Measurements from ENCODE around the gene CDK5RAP1.

The CDK5RAP1 gene

GRCh38 chr20:33386673-33387072 lies 14.6 kb downstream of the CDK5RAP1 start:
- DNase-seq (ENCODE audit: low spot score): no peak

DNA sequence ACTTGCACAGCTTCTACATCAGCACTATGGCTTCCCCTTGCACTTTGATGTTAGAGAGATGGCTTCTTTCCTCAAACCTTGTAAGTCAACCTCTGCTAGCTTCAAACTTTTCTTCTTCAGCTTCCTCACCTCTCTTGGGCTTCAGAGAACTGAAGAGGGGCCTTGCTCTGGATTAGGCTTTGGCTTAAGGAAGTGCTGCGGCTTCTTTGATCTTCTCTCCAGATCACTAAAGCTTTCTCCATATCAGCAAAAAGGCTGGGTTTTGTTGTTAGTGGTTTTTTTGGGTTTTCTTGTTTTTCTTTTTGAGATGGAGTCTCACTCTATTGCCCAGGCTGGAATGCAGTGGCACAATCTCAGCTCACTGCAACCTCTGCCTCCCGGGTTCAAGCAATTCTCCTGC lies 24.0 kb downstream of the CDK5RAP1 start:
- no peak for DNase-seq (ENCODE audit: low spot score)

GRCh38 chr20:33373735-33374605 lies 27.3 kb downstream of the CDK5RAP1 start:
- no peak for DNase-seq (ENCODE audit: low spot score)

- no peak for DNase-seq (ENCODE audit: low spot score)
These were observed 28.3 kb downstream of the CDK5RAP1 start for GRCh38 chr20:33372993-33373441.

DNA sequence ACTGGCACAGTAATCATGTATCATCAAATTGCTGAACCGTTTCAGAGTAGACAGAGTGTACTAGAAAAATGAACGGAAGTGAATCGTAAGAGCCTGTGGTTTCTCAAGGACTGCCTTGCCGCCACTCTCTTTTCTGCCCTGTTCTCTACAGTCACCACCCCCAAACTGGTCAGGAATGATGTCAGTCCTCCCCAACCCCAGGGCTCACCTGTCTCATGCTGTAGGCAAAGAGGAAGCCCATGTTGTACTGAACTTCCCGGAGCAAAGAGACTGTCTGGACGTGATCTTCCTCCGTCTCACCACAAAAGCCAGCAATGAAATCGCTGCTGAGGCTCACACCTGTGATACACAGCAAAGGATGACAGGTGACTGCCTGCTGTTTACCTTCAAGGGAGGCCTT lies 31.0 kb downstream of the CDK5RAP1 start:
- no peak for DNase-seq (ENCODE audit: low spot score)

DNA sequence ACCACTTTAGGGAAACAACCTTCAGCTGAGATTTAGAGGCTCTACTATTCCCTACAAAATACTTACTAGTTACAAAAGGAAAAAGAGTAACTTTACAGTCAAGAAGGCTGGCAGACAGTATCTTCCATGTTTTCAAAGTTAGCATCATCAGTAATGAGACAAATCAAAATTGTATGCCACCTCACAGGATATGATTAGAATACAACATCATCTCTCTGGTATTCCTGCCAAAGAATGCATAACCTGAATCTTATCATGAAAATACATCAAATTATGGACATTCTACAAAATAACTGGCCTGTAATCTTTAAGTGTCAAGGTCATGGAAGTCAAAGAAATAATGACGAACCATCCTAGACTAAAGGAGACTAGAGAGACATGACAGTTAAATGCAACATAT lies 38.4 kb downstream of the CDK5RAP1 start:
- no peak for DNase-seq (ENCODE audit: low spot score)

DNA sequence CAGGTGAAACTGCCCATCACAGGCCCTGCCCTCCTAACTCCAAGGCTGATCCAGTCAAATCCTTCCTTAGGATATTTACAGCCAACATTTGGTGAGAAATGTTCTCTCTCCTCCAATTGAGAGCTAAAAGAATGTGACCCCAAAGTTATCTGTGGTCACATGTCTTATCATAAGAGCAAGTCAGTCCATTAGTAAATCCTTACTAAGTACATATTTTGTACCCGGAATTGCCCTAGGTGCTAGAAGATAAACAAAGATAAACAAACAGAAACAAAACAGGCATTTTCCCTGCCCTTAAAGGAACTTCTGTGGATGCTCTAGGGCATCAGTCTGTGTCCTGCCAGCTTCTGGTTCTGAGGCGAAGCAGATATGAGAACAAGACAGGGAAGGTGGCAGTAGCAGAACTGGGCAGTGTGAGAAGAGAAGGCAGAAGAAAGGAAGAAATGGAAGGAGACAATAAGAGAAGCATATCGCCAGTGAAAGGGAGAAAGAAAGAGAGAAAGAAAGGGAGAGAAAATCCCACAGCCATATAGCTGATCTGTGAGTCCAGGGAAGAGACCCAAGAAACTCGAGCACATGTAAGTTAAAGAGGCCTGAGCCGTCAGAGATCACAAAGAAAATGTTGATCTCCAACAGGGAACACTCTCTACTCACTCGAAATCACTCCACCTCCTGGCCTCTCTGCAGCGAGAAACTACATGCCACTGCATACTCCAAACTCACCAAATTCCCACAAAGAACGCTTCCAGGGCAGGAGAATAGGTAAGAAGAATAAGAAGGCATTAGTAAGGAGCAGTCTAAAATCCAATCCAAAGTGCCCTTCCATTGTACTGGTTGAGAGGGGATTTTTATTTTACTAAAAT lies 41.7 kb downstream of the CDK5RAP1 start:
- DNase-seq (ENCODE audit: low spot score): no peak

GRCh38 chr20:33353013-33353402 lies 48.3 kb downstream of the CDK5RAP1 start:
- DNase-seq (ENCODE audit: low spot score): no peak

- DNase-seq (ENCODE audit: low spot score): no peak
These were observed 48.9 kb downstream of the CDK5RAP1 start for GRCh38 chr20:33352258-33353012.

- DNase-seq (ENCODE audit: low spot score): no peak
These were observed 49.6 kb downstream of the CDK5RAP1 start for GRCh38 chr20:33351696-33352095.

DNA sequence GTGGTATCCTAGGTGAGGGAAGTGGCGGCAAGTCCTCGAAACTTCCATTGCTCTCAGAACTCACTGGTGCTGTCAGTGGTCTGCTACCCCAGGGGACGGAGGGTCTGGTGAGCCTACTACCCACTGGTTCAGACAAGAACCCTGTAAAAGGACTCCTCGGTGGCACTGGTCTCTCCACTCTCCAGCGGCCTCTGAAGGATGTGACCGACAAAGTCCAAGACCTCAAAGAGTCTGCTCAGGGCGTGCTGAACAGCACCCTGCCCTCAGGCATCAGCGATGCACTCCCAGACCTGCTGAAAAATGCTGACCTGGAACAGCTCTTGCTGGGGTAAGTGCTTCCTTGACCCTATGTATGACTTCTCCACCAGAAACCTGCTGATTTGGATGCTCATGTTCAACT lies 51.8 kb downstream of the CDK5RAP1 start:
- no peak for DNase-seq (ENCODE audit: low spot score)

DNA sequence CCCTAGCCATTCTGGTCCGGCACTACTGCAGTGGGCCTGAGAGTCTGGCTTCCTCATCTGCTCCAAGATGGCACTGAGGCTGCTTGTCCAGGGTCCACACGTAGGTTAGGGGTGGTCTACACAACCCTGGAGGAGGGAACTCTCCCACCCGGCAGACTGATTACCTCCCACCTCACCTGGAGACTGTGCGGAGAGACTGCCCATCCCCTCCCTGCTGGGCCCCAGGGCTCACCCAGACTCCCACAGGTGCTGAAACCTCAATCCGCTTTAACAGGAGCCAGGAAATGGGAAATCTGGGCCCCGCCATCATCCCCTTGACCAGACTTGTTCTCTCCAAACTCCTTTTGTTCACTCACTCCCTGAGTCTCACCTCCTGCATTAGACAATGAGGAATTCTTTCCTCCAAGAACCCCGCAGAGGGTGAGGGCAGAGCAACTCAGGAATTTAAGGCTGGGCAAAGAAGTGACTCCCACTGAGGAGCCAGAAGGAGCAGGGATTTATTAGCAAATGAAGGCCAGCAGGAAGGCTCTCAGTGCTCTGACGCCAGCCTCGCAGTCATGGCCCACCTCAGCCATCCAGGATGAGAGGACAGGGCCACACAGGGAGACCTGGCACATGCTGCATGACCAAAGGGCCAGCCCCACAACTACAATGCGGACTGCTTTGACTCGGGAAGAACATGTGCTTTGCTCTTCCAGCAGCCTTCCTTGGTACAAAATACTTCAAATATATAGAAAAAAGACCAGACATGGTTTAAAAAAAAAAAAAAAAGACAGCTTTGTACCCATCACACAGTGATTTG lies 53.0 kb downstream of the CDK5RAP1 start:
- no peak for DNase-seq (ENCODE audit: low spot score)

GRCh38 chr20:33345342-33345741 lies 56.0 kb downstream of the CDK5RAP1 start:
- DNase-seq (ENCODE audit: low spot score): no peak

DNA sequence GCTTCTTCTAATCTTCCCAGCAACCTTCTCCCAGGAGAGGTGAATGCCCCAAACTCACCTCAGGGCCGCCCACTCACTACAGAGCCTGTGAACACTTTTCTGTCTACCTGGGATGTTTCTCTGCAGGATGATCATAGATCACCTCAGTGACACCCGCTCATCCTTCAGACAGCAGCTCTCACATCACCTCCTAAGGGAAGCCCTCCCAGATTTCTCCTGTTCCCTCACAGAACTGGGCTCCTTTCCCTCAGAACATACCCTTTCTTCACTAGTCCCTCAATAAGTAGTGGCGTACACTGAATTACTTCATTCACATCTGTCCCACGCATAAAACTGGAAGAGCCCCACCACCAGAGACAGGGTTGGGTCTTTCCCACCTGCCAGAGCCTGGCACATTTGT lies 57.8 kb downstream of the CDK5RAP1 start:
- no peak for DNase-seq (ENCODE audit: low spot score)

DNA sequence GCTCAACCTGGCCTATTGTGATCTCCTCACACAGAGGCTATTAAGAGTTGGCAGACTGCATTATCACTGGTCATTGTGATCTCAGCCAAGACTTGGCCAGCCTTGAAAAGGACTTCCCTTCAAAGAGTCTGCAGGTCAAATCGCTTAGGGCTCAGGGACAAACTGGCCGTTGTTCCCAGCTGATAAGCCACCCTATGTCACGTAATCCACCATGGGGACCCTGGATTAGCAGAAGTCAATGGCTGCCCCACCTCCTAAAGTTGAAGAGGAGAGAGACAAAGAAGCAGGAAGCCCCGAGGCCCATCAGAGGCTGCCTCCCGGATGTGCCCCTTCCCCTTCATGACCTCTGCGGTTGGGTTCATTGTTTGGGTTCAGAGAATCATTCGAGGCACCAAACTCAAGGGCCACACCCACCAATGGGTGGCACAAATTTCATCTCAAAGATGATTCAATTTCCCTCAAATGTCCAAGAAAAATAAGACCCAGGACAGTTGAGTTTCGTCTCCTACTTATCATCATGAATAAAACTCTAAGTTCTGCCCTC lies 61.7 kb downstream of the CDK5RAP1 start:
- DNase-seq (ENCODE audit: low spot score): no peak

DNA sequence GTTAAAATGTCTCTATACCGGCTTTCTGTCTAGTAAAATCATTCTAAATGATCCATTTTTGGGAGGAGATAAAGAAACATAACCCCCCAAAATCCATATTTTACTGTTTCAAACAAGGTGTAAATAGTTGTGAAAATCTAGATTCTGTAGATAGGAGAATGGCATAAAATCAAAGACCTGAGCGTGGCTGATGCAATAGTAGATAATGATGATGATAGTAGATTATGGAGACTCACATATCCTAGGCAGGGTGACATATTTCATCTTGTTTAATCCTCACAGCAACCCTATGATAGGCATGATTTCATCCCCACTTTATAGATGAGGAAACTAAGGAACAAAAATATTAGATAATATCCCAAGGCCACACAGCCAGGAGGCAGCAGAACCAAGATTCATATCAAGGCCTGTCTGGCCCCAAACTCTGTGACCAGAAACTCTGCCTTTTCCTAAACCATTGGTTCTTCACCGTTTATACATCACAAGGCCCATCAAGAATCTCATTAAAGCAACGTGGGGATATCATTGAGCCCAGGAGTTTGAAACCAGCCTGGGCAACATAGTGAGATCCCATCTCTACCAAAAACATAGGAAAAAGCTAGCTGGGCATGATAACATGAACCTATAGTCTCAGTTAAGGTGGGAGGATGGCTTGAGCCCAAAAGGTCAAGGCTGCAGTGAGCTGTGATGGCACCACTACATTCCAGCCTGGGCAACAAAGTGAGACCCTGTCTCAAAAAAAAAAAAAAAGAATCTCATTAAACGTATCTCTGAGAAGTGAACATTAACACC lies 62.7 kb downstream of the CDK5RAP1 start:
- no peak for DNase-seq (ENCODE audit: low spot score)

GRCh38 chr20:33337531-33338165 lies 63.7 kb downstream of the CDK5RAP1 start:
- no peak for DNase-seq (ENCODE audit: low spot score)

DNA sequence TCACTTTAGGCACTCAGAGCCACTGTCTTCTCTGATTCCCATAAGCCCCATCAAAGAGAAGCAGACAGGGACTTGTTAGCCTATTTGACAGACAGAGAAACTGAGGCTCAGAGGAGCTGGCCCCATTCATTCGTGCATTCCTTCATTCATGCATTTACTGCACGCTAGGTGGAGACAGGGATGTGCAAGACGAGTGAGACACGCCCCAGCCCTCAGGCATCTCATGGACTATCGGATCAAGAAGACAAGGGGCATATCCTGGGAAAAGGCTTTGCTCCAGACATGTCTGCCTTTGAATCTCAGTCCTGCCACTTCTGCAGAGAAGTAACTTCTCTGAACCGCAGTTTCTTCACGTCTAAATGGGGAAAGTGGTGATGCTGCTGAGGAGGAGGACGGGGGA lies 64.2 kb downstream of the CDK5RAP1 start:
- DNase-seq (ENCODE audit: low spot score): no peak

GRCh38 chr20:33336375-33336774 lies 64.9 kb downstream of the CDK5RAP1 start:
- DNase-seq (ENCODE audit: low spot score): no peak

- DNase-seq (ENCODE audit: low spot score): no peak
These were observed 67.2 kb downstream of the CDK5RAP1 start for GRCh38 chr20:33334111-33334510.

Data from left forelimb (tissue), 1 donor.